Liver (tissue), 3 donors: ENCODE data around the gene C4B.

Experiments
- EGR1 ChIP-seq, 2 donors: IDR thresholded peaks; 2 replicates each; pipeline ENCODE4 v1.6.1; 2016 to 2018; ENCODE audit warnings: antibody characterized with exemption in 2 of 2, low read depth in 2 of 2
- GABPA ChIP-seq, 2 donors: IDR thresholded peaks in 1 of 2; conservative IDR thresholded peaks in 1 of 2; 2 replicates each; pipeline ENCODE4 v1.6.1; 2016; ENCODE audit warnings: antibody characterized with exemption in 2 of 2, mild to moderate bottlenecking in 1 of 2, moderate library complexity in 1 of 2
- JUND ChIP-seq, 2 donors: IDR thresholded peaks; 2 replicates each; pipeline ENCODE4 v1.6.1; 2016; ENCODE audit warnings: antibody characterized with exemption in 2 of 2
- RAD21 ChIP-seq, 2 donors: IDR thresholded peaks; 2 replicates each; pipeline ENCODE4 v1.6.1; 2016; ENCODE audit warnings: antibody characterized with exemption in 2 of 2, mild to moderate bottlenecking in 2 of 2
- TAF1 ChIP-seq: conservative IDR thresholded peaks from 2 replicates; pipeline ENCODE4 v1.6.1; 2016; ENCODE audit warnings: antibody characterized with exemption, mild to moderate bottlenecking
- YY1 ChIP-seq: IDR thresholded peaks from 2 replicates; pipeline ENCODE4 v1.6.1; 2016; ENCODE audit warnings: antibody characterized with exemption, mild to moderate bottlenecking
- TF ChIP-seq, protein P1 (sequence below): fragments of 150-350 bp; IDR thresholded peaks from 2 replicates; pipeline ENCODE4 v1.5.1; 2017; ENCODE audit warnings: improper control_type of control experiment, low read depth, low read length; ENCODE audit not compliant: missing input control
- TF ChIP-seq, protein P2 (sequence below): IDR thresholded peaks from 2 replicates; pipeline ENCODE4 v1.6.1; 2016; ENCODE audit warnings: antibody characterized with exemption
- TF ChIP-seq, protein P3 (sequence below): IDR thresholded peaks from 2 replicates; pipeline ENCODE4 v1.6.1; 2016; ENCODE audit warnings: antibody characterized with exemption
- TF ChIP-seq, protein P4 (sequence below): IDR thresholded peaks from 2 replicates; pipeline ENCODE4 v1.6.1; 2016; ENCODE audit warnings: antibody characterized with exemption
- donor health status: healthy.
- donor health status: healthy.

DNA sequence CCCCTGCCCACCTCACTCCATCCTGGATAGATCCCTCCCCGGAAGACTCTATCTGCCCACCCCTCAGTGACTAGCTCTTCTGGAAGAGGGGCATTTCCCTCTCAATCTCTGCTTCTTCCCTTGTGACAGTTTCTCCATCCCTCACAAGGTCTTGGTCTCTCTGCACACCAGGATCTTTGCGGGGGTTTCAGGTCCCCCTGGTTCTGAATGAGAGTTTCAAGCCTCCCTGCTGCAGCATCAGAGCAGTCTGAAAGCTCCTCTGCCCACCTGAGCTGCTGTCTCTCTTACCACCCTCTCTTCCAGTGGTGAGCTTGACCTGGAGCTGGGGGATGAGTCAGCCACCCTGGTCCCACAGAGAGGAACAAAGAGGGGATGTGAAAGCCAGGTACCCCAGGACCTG lies 70.2 kb downstream of the C4B start:
- TF ChIP-seq, protein P1, sequence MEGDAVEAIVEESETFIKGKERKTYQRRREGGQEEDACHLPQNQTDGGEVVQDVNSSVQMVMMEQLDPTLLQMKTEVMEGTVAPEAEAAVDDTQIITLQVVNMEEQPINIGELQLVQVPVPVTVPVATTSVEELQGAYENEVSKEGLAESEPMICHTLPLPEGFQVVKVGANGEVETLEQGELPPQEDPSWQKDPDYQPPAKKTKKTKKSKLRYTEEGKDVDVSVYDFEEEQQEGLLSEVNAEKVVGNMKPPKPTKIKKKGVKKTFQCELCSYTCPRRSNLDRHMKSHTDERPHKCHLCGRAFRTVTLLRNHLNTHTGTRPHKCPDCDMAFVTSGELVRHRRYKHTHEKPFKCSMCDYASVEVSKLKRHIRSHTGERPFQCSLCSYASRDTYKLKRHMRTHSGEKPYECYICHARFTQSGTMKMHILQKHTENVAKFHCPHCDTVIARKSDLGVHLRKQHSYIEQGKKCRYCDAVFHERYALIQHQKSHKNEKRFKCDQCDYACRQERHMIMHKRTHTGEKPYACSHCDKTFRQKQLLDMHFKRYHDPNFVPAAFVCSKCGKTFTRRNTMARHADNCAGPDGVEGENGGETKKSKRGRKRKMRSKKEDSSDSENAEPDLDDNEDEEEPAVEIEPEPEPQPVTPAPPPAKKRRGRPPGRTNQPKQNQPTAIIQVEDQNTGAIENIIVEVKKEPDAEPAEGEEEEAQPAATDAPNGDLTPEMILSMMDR: no peak
- TF ChIP-seq YY1: no peak
- TF ChIP-seq JUND (IDR thresholded peaks at IDR 0.05): no peak
- TF ChIP-seq TAF1: no peak
- no peak for TF ChIP-seq GABPA (IDR thresholded peaks at IDR 0.05 in 1 of 2, conservative IDR thresholded peaks at IDR 0.05 in 1 of 2)
- TF ChIP-seq, protein P2, sequence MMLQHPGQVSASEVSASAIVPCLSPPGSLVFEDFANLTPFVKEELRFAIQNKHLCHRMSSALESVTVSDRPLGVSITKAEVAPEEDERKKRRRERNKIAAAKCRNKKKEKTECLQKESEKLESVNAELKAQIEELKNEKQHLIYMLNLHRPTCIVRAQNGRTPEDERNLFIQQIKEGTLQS: no peak
- no peak for TF ChIP-seq EGR1 (IDR thresholded peaks at IDR 0.05; ENCODE audit: low read depth in 2 of 2)
- TF ChIP-seq RAD21 (IDR thresholded peaks at IDR 0.05): no peak
- TF ChIP-seq, protein P3, sequence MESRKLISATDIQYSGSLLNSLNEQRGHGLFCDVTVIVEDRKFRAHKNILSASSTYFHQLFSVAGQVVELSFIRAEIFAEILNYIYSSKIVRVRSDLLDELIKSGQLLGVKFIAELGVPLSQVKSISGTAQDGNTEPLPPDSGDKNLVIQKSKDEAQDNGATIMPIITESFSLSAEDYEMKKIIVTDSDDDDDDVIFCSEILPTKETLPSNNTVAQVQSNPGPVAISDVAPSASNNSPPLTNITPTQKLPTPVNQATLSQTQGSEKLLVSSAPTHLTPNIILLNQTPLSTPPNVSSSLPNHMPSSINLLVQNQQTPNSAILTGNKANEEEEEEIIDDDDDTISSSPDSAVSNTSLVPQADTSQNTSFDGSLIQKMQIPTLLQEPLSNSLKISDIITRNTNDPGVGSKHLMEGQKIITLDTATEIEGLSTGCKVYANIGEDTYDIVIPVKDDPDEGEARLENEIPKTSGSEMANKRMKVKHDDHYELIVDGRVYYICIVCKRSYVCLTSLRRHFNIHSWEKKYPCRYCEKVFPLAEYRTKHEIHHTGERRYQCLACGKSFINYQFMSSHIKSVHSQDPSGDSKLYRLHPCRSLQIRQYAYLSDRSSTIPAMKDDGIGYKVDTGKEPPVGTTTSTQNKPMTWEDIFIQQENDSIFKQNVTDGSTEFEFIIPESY: no peak
- TF ChIP-seq, protein P4, sequence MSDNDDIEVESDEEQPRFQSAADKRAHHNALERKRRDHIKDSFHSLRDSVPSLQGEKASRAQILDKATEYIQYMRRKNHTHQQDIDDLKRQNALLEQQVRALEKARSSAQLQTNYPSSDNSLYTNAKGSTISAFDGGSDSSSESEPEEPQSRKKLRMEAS: no peak
